HG03439 (cell line): ENCODE data around the gene NCS1.

Source experiments
- ATAC-seq: cut with Tn5 transposase; IDR thresholded peaks from one replicate; pipeline ENCODE4 v1.9.1; 2021; ENCODE audit warnings: mild to moderate bottlenecking, moderate library complexity; ENCODE audit not compliant: unreplicated experiment

NCS1 gene

DNA sequence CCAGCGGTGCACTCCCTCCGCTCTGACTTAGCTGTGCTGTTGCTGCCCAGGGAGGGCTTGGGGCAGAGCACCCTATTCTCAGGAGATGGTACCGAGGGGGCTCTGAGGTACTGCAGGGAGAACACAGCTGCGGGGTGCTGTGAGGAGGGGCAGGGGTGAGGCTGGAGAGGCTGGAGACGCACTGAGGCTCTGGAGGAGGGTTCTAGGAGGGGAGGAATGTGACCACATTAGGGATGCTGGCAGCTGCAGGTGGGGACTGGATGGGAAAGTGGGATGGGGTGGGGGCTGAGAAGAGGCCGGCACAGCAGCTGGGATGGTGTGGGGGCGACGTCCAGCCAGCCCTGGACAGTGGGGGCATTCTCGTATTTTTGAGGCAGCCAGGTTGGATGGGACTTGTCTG lies 20.9 kb downstream of the NCS1 start:
- ATAC-seq = no peak

DNA sequence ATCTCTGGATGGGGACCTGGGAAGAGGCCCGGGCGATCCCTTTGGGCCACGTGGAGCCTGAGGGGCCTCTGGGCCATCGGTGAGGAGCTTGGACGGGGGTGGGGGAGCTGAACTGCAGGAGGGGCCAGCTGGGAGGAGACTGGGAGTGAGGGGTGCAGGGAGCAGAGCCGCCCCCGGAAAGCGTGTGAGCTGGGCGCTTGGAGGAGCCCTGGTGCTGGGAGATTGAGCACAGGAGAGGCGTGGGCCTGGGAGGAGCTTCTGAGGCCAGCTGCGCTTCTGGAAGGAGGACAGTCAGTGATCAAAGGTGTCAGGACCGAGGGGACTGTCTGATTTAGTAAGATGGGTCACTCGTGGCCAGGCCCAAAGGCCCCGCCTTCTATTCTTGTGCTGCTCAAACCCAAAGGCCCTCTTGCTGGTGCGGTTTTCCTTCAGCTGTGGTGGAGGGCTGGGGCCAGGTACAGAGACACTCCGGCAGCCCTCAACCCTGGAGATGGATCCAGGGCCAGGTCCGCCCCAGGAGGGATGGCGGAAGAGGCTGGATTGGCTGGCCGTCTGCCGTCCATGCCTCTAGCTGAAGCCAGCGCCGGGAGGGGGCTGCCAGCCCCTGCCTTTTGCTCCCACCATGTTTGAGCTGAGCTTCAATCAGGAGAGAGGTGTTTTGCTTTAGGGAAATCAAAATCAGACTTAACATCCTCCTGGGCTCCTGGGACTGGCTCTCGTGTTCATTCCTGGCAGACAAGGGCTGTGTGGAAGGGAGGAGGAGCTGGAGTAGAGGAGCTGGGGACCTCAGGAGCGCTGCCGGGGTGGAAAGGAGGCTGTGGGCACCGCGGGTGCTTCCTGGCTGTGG lies 21.6 kb downstream of the NCS1 start:
- no peak for ATAC-seq

DNA sequence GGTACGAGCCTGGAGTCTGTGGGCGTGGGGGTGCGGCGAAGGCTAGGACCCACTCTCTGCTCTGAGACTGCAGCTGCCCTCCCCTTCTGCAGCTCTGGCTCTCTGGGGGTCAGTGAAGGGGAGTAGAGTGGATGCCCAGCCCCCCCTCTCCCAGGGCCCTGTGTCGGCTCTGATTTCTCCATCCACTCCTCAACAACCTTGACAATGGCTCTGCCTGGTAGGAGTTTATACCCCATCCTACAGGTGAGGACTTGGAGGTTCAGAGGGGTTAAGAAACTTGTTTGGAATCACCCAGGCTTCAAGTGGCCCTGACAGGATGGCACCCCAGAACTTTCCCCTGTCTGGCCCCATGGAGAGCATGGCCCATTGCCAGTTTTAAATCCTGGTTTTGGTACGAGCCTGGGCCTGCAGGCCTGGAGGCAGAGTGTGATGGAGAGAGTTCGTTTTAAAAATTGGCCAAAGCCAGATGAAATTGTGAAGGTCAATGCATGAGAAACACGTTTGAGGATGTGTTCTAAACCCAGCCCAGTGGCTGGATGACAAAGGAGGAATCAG lies 22.3 kb downstream of the NCS1 start:
- ATAC-seq = no peak

DNA sequence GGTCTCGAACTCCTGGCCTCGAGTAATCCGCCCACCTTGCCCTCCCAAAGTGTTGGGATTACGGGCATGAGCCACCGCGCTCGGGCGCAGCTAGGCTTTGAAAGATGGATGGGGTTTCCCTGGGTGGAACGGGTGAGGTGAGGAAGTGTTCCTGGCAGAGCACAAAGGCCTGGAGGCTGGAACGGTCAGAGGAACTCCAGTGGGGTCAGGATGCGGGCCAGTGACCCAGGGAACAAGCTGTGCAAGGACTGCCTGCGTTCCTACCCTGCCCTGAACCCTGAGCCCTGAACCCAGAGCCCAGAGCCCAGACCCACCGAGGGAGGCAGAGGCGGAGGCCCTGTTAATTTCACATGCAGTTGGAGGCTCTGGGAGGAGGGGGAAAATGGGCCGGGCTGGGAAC lies 23.4 kb downstream of the NCS1 start:
- no peak for ATAC-seq

DNA sequence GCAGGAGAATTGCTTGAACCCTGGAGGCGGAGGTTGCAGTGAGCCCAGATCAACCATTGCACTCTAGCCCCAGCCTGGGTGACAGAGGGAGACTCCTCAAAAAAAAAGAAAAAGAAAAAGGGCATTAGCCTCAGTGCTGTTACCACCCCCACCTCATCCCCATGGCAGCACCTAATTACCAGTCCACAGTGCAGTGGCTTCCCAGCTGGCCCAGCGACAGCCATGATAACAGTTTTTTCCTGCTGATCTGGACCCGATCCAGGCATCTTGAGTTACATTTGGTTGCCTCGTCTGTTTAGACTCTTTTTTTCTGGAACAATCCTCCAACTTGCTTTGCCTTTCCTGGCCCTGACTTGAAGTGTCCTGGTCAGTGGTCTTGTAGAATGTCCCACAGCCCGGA lies 24.4 kb downstream of the NCS1 start:
- ATAC-seq = no peak

DNA sequence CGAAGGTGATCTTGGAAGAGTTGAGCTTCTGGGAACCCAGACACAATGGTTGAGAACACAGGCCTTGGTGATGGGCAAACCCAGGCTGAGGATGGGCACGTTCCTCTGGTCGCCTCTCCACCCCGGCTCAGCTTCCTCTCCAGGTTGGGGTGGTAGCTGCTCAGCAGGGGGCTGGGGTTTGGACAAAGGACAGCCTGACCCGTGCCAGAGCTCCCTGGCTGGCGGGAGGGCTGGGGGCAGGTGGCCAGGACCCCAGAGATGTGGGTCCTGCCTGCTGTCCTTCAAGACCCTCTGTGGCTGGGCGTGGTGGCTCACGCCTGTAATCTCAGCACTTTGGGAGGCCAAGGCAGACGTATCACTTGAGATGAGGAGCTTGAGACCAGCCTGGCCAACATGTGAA lies 25.2 kb downstream of the NCS1 start:
- no peak for ATAC-seq

DNA sequence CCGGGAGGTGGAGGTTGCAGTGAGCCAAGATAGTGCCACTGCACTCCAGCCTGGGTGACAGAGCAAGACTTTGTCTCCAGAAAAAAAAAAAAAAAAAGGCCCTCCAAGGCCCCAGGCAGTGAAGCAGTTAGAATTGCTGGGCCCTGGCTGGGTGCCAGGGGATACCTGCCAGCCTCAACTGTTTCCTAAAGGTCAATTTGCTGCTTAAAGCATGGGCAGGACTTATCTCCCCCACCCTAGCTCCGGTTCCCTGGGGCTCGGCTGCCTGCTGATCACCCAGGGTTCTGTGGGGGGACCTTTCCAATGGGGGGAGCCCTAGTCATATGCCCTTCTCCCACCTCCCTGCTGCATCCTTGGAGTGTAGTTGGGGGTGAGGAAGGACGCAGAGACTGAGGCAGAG lies 25.7 kb downstream of the NCS1 start:
- ATAC-seq = no peak

DNA sequence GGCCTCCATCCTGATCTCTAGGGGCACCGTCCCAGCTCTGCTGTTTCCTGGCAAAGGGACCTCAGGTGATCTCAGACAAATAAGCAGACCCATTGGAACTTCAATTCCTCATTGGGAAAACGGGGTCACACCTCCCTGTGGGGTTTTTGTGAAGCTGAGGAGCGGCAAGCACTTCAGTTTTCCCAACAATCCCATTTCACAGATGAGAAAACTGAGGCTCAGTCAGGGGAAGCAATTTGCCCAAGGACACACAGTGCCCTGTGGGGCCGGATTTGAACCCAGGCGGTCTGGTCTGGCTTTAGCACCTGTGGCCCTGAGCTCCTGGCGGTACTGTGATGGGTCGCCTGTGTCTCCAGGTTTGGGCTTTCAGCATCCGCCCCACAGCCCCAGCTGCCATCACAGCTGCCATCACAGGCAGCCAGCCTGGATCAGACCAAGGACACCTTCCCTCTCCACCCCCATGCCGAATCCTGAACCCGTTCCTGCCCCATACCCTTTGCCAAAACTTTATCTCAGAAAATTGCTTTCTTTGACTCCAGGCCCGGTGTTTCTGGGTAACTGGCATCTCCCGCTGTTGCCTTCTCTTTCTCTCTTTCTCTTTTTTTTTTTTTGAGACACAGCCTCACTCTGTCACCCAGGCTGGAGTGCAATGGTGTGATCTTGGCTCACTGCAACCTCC lies 26.4 kb downstream of the NCS1 start:
- no peak for ATAC-seq

DNA sequence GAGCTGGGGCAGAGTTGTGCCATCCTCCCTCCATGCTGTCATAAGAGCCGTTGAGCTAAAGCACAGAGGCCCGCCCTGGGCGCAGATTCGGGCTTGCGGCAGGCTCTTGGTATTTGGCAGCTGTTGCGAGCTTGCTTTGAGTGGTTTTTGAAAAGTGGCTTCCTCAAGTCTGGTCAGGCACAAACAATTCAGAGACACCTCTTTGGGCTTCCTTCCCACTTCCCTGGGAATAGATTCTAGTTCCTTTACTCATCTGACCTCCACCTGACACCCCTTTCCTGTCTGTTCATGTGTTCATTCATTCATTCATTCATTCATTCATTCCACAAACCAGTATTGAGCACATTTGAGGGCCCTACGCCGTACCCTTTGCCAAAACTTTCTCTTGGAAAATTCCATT lies 27.4 kb downstream of the NCS1 start:
- ATAC-seq = no peak

DNA sequence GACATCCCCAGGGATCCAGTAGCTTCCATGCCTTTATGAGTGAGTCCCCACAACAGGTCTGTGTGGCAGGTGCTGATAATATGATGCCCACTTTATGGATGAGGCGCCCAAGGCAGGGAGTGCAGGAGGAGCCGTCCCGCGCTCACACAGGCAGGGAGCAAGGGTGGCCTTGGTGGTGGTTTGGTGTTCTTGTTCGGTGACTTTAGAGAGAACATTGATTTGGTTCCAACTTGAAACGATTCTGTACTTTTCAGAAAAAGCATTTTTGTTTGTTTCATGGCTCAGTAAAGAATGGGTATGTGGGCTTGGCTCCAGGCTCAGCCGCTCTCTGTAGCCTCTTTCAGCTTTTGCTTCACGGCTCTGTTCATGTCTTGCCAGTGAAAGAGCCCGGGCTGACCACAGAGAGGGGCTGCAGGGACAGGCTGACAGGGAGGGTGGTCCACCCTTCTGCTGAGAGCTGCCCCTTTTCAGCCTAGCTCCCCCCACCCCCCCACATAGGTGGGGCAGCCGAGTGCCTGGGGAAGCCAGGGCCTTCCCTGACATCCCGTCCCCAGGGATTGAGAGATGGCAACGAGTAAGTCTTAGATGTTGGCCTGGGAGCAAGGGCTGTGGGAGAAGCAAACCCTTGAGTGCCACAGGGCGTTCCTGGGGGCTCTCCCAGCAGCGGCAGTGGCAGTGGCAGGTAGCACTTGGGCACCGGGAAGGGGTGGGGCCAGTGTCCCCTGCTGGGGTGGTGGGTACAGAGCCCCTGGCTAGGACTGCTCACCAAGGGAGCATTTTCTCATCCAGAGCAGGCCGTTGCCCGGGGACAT lies 28.0 kb downstream of the NCS1 start:
- no peak for ATAC-seq

DNA sequence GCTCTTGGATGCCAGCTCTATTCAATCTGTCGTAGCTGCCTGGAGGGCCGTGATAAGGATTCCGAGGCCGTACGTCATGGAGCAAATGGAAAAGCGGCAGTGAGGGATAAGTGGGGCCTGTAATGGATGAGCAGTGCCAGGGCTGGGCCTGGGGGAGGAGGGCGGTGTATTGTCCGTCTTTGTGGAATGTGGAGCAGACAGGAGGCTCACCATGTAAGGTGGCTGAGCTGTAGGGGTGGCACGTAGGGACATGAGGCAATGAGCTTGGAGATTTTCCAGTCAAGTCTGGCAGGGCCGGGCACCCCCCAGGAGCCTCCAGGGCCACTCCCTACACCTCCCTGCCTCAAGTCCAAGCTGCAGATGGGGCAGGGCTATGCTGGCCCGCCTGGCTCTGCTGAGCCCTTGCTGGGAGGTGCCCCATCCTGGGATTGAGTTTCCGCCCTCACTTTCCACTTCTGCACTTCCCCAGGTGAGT lies 29.2 kb downstream of the NCS1 start:
- ATAC-seq = no peak

DNA sequence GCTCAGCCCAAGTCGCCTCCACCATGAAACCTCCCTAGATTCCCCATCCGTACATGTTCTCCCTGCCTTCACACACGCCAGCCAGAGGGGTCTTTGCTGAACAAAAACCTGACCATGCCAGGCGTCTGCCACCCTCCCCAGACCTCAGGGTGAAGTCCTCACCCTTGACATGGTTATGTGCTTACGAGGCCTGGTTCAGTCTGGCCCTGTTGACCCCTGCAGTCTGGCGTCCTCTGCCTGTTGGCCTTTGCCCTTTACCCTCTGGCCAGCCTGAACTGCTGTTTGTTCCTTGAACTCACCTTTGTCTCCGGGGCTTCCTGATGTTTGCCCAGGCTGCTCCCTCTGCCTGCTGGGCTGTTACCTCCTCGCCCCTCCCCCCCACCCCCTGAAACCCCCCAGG lies 29.8 kb downstream of the NCS1 start:
- no peak for ATAC-seq

DNA sequence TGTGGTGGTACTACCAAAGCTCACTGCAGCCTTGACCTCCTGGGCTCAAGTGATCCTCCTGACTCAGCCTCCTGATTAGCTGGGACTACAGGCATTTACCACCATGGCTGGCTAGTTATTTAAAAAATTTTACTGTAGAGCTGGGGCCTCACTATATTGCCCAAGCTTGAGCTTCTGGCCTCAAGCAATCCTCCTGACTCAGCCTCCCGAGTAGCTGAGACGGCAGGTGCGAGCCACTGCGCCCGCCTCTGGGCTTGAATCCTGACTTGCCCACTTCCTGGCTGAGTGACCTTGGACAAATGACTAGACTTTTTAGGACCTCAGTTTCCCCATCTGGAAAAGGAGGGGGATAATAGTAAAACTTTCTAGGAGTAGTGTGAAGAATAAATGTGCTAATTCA lies 32.1 kb downstream of the NCS1 start:
- no peak for ATAC-seq

DNA sequence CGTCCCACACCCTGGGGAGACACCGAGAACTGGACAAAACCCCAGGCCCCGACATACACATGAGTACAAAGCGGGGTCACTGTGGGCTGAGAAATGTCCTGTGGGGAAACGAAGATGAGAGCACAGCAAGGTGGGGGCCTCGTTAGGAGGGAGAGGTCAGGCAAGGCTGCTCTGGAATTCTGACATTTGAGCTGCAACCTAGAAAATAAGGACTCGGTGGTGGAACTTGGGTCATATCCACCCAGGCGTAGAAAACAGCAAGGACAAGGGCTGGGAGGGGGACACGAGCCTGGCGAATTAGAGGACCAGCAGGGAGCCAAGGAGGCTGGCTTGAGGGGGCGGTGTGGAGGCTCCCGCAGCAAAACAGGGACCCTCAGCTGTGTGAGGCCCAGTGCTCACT lies 32.8 kb downstream of the NCS1 start:
- ATAC-seq = no peak

DNA sequence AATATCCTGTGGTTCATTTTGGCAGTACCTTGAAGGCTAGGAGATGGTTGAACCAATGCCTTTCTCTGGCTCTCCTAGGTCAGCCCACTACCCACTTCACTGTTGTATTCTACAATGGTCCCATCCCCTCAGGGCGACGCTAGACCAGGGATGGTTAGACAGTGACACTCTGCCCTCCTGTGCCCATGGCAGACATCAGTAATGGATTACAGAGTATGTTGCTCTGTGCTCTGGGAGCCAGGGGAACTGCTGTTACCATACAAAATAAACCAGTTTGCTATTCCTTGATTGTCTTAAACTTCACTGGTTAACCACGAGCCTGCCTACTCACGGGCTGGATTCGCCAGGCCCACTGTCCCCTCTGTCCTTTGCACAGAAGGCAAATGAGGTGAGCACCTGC lies 33.7 kb downstream of the NCS1 start:
- ATAC-seq = no peak

DNA sequence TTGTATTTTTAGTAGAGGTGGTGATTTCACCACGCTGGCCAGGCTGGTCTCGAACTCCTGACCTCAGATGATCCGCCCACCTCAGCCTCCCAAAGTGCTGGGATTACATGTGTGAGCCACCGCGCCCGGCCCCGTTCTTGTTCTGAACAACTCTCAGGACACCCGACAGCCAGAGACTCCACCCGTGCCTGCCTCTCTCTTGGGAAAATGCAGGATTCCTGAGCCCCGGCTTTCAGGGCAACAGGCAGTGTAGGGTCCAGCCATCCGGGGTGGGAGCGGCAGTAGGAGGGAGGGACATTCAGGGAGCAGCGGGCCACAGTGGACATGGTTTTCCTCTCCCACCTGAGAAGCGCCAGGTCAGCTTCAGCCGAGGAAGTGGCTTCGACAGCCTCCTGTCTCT lies 34.4 kb downstream of the NCS1 start:
- ATAC-seq = no peak

DNA sequence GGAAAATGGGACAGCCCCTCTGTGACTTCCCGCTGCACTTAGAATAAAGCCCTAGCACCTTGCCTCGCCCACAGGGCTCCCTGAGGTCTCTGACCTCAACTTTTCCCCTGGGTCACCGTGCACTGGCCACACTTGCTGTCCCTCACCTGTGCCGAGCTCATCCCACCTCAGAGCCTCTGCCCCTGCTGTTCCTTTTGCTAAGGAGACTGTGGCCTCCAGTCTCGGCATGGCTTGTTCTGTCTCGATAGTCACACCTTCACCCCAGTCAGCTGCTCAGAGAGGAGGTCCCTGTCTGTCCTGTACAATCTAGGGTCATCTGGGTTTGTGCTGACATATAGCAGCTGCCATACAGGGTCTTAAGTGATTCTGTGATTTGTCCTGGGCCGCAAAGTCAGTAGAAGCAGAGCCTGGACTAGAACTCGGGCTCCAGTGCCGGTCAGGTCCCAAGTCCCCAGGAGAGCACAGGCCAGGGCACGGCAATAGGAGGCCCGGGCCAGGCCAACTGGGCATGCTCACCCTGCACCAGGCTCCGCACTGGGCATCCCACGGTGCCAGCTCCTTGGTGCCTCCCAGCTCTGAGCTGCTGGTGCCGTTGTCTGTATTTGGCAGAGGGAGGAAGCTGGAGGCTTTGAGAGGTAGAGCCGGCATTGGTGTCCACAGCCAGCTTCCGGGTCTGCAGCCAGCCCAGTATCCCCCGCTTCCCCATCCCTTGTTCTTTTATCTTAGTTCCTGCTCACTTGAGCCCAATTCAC lies 35.2 kb downstream of the NCS1 start:
- ATAC-seq = no peak

DNA sequence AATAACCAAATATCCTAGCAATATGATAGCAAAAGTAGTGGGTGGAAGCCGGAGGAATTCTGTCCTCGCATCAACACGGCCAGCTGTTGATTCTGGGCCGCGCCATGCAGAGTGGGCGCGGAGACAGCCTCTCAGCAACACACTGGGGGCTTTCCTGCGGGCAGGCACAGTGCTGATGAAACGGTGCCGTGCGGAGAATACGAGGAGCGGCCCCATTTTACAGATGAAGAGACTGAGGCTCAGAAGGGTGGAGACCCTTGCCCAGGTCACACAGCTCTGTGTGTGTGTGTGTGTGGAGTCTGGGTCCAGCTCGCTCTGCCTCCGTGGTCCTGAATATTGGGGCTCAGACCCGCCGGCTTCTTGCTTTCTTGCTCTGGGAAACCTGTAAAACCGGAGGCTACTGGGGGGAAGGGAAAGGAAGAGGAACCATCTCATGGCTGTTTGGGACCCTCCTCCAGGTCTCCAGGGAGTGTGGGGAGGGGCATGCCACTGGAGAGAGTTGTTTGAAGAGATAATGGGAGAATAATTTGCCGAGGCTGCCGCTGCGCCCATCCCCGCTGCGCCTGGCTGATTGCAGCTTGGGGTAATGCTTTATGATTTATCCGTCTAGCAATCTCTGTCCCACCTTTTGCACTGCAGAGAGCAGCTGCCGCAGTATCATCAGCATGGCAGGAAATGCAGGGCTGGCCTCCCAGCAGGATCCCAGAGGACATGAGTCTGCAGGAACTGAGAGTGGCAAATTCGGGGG lies 36.6 kb downstream of the NCS1 start:
- no peak for ATAC-seq

DNA sequence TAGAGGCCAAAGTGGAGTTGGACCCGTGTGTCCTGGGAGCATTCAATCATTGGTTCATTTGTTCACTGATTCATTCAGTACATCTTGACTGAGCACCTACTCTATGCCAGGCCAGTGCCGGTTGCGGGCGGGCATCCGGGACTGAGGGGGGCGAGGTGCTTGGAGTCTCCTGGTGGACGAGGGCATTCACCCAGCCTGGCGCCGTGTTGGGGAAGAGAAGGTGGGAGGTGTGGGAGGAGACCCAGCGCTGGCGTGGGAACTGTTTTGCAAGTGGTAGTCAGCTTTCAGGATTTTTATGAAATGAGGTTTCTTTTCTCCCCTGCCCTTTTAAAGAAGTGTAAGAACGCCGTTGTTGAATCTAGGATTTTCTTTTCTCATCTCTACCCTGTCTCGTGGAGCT lies 37.2 kb downstream of the NCS1 start:
- no peak for ATAC-seq
